GM12892 (cell line): ENCODE measurements around the gene SPC24.
A peak's percentile ranks its signal among the peaks of the same experiment; 100 is the strongest.

ENCODE experiments used
- DNase-seq: peaks from one replicate; pipeline ENCODE4 v3.0.0; 2011; ENCODE audit not compliant: insufficient read length
- FAIRE-seq: peaks from 2 replicates; lab custom pipeline; 2011; peaks lifted over from hg19 to GRCh38; lab: Jason Lieb, UNC
- POLR2A ChIP-seq: IDR thresholded peaks from 2 replicates; pipeline ENCODE4 v1.6.1; 2011; ENCODE audit warnings: low read depth, low read length, control low read depth
- POLR2AphosphoS5 ChIP-seq: IDR thresholded peaks from 2 replicates; pipeline ENCODE4 v1.6.1; 2011; ENCODE audit warnings: low read depth, low read length, control low read depth
- TAF1 ChIP-seq: IDR thresholded peaks from 2 replicates; pipeline ENCODE4 v1.6.1; 2011; ENCODE audit warnings: low read depth, mild to moderate bottlenecking, control low read depth, low read length, borderline replicate concordance

Gene SPC24

DNA sequence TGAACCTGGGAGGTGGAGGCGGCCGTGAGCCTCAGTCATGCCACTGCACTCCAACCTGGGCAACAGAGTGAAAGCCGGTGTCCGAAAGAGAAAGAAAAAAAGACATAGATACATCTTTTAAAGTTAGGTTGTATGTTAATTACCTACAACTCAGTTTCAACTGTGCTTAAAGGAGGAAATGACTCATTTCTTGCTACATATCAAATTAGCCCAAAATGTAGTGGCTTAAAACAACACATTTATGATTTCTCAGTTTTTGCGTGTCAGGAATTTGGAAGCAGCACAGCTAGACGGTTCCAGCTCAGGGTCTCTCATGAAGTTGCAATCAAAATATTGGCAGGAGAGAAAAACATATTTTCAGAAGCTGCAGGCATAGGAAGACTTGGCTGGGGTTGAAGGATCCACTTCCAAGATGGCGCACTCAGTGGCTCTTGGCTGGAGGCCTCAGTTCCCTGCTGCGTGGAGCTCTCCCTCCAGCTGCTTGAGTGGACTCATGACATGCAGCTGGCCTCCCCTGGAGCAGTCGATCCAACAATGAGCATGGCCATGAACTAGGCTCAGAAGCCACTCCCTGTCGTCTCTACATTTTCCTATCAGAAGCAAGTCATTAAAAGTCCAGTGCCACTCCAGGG is 59.3 kb downstream of the SPC24 start:
- TF ChIP-seq POLR2AphosphoS5 (no peak), POLR2A (no peak), TAF1 (no peak)
- FAIRE-seq (peak; percentile 67), DNase-seq (no peak)
